GM21381 (cell line): ENCODE data around the gene AUTS2.

Experiments
- ATAC-seq: cut with Tn5 transposase; IDR thresholded peaks from one replicate; pipeline ENCODE4 v1.9.1; 2021; ENCODE audit warnings: mild to moderate bottlenecking, moderate library complexity; ENCODE audit not compliant: unreplicated experiment

Gene AUTS2

GRCh38 chr7:70771451-70771850 lies 1173.2 kb downstream of the AUTS2 start:
- ATAC-seq = no peak

GRCh38 chr7:70772891-70773290 lies 1174.6 kb downstream of the AUTS2 start:
- no peak for ATAC-seq

DNA sequence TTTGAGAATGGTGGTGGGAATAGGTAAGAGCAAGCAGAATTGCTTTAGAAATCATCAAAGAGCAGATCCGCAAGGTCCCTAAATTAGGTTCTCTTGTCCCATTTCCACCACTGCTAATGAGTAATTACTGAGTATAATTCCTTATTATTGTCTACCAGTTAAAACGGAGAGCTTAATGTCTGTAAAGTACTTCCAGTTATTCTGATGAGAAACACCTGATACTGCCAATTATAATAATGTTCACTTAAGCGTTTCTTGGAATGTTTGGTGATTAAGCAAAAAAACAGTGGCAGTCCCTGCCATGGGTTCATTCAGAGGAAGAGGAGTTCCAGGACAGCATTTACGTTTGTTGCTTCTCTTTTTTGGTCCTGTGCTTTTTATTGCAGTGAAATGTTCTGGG lies 1175.1 kb downstream of the AUTS2 start:
- ATAC-seq = no peak

- ATAC-seq = no peak
Measured at GRCh38 chr7:70774950-70775527, 1176.8 kb downstream of the AUTS2 start.

GRCh38 chr7:70775570-70776156 lies 1177.4 kb downstream of the AUTS2 start:
- no peak for ATAC-seq

DNA sequence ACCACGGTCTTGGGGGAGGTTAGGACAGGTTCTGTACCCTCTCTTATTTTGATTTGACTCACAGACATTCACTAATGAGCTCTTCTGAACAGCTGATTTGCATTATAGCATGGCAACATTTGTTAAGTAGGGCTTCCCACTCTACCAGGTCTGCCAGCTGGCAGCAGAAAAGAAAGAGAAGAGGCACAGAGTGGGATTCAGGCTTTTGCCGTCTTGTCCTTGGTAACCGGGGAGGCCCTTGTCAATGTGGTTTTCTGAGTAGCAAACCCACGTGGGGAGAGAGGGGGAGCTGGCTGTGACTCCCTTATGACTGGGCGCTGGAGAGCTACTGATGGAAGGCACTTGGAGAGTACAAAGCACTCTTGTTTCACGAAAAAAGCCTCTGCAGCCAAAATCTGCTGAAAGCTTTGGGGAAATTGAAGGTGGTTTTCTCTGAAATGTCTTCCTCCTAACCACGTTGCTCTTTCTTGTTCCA lies 1178.4 kb downstream of the AUTS2 start:
- no peak for ATAC-seq

DNA sequence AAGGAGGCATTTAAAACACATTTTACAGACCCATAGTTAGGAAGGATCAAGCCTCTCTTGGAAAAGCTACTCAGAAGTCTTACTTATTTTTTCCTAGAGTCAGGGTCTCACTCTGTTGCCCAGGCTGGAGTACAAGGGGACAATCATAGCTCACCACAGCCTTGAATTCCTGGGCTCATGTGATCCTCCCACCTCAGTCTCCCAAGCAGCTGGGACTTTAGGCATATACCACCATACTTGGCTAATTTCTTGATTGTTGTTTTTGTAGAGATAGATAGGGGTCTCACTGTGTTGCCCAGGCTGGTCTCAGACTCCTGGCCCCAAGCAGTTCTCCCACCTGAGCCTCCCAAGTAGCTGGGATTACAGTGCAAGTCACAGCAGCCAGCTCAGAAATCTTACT lies 1179.0 kb downstream of the AUTS2 start:
- ATAC-seq = no peak

GRCh38 chr7:70778585-70778984 lies 1180.3 kb downstream of the AUTS2 start:
- ATAC-seq = no peak

GRCh38 chr7:70779321-70779720 lies 1181.0 kb downstream of the AUTS2 start:
- no peak for ATAC-seq

- ATAC-seq = no peak
Measured at GRCh38 chr7:70781922-70782311, 1183.6 kb downstream of the AUTS2 start.

GRCh38 chr7:70782796-70783195 lies 1184.5 kb downstream of the AUTS2 start:
- no peak for ATAC-seq

DNA sequence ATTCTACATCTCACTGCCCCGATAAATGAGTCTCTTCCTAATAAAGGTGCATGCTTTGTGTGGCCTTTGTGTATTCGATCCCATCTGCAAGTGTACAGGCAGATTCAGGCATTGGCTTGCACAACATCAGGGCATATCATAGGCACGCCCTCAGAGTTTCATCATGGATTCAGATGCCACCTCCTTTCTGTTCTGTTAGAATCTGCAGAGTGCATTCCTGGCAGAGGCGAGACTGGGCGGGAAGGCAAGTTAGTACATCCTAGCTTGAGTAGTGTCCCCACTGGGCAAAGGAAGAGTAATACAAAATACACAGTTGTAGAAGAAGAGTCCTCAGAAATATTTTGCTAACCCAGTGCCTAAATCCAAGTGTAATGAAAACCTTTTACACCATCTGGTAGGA lies 1187.2 kb downstream of the AUTS2 start:
- ATAC-seq = no peak

DNA sequence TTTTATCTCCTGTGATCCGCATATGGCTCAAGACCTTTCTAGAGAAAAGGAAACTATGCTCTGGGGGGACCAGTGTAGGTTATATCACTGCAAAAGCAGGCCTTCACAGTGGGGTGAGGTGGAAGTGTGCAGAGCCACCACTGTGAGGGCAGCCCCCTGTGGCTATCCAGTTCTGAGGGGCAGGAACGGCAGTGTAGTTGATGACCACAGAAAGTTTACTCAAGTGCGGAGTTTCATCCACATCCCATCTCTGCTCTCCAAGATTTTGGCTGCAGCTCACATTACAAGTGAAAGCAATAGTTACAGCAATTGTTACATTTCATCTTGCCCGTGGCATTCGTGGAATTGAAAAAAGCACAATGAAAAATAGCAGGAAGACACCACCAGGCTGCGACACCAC lies 1187.8 kb downstream of the AUTS2 start:
- no peak for ATAC-seq

DNA sequence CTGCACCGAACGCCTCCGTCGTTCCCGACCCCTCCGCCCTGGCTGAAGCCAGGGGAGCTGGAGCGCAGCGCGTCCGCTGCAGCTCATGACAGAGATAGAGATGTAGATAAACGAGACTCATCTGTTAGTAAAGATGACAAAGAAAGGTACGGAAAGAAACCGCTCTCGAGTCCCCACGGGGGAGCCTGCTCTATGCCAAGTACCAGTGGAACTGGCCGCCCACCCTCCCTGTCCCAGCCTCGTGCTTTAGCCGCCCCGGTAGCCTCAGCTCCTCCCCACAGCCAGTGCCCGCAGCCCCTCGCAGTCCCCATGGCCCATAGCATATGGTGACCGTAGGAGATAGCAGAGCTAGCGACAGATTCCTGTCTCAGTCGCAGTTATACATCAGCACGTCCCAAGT lies 1189.0 kb downstream of the AUTS2 start:
- no peak for ATAC-seq

GRCh38 chr7:70787771-70788170 lies 1189.5 kb downstream of the AUTS2 start:
- no peak for ATAC-seq

DNA sequence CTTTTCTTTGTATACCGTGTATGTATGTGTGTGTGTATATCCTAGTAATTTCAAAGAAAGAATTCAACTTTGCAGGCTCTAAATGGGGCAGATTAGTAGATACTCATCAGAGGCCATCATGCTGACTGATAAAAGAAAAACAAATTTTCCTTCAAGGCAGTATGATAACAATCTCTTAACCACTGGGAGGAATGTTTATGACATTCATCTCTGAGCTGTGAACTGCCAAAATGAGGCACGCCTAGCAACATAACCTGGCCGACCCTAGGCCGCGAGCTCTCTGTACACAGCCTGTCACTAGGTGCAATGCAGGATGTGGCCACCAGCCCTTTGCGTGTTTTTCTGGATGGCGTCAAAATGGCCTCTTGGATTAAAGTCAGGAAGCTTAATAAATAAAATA lies 1190.0 kb downstream of the AUTS2 start:
- no peak for ATAC-seq

DNA sequence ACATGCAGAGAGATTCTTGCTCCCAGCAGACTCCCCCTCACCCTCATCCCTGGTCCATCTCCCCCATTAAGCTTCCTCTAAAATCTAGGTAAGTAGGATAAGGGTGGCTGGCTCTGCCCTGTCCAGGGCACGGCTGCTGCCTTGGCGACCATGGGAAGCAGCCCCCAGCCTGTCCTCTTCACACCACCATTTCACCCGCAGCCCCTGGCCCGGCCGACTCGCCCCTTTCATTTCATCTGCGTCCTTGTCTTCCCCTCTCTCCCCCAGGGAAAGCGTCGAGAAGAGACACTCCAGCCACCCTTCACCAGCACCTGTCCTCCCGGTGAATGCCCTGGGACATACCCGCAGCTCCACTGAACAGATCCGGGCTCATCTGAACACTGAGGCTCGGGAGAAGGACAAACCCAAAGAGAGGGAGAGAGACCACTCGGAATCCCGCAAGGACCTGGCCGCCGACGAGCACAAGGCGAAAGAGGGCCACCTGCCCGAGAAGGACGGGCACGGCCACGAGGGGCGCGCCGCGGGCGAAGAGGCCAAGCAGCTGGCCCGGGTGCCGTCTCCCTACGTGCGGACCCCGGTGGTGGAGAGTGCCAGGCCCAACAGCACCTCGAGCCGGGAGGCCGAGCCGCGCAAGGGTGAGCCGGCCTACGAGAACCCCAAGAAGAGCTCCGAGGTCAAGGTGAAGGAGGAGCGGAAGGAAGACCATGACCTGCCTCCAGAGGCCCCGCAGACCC lies 1191.4 kb downstream of the AUTS2 start:
- ATAC-seq = no peak

- no peak for ATAC-seq
Measured at GRCh38 chr7:70790215-70791073, 1192.2 kb downstream of the AUTS2 start.

DNA sequence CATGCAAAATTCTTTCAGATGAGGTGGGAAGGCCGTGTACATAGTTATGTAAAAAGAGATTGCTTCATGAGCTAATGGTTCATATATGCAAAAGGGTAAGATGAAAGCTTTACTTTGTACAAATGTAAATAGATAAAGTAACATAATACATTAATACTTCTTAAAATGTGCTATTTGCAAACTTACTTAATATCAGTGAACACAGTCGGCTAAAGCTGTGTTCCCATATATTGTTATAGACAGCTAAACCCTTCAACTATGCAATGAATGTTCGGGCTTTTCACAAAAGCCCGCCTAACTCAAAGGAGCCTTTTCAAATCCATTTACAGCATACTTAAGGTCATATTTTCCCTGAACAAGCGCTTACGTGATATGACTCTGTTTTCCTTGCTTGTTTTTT lies 1193.1 kb downstream of the AUTS2 start:
- ATAC-seq = no peak

- ATAC-seq = no peak
Measured at GRCh38 chr7:70793060-70793459, 1194.8 kb downstream of the AUTS2 start.

DNA sequence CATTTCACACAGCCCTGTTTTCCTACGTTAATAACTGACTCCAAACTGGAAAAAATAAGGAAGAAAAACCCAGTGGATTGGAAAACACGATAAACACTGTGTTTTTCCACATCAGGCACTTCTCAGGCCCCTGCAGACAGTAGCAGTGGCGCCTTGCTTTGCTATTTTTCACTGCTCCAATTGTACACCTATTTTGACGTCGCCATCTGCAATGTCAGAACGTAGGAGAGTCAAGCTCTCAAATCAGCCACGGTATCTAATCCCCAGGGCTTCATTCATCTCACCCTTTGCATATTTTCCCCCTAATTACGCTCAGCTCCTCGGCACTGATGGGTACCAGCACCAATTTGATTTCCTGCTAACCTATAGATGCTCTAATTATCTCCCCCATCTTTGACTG lies 1195.5 kb downstream of the AUTS2 start:
- ATAC-seq = no peak
